Tibial nerve (tissue), 4 donors: Measurements from ENCODE around the gene FFAR4. TPM values are rescaled to one million over a fixed set of nuclear protein-coding genes. Genes with fewer than 3 reads are reported as not detected.

Experiments
- DNase-seq, 2 donors: peaks; one replicate each; pipeline ENCODE4 v3.0.0-alpha.2; 2019; ENCODE audit warnings: low spot score in 2 of 2
- H3K27ac ChIP-seq, 4 donors: fragments of 200-600 bp; sonication (generic) in 3 of 4; one replicate each; pipeline ENCODE4 v1.5.1; 2017 to 2019; ENCODE audit warnings: mild to moderate bottlenecking in 1 of 4
- H3K27me3 ChIP-seq, 2 donors: fragments of 200-600 bp; sonication (generic) in 1 of 2; one replicate each; pipeline versions ENCODE4 v1.5.1 to v1.6.0; 2017 to 2019
- H3K36me3 ChIP-seq, 3 donors: fragments of 200-600 bp; sonication (generic); one replicate each; pipeline ENCODE4 v1.5.1; 2018 to 2019
- H3K4me1 ChIP-seq, 4 donors: fragments of 200-600 bp; sonication (generic) in 3 of 4; one replicate each; pipeline ENCODE4 v1.5.1; 2017 to 2019
- H3K4me3 ChIP-seq, 4 donors: fragments of 200-600 bp; sonication (generic) in 3 of 4; one replicate each; pipeline ENCODE4 v1.5.1; 2017 to 2019; ENCODE audit warnings: mild to moderate bottlenecking in 1 of 4, moderate library complexity in 1 of 4
- H3K9me3 ChIP-seq, 4 donors: fragments of 200-600 bp; sonication (generic) in 3 of 4; one replicate each; pipeline ENCODE4 v1.5.1; 2017 to 2019
- CTCF ChIP-seq, 5 experiments: fragments of 200-600 bp in 3 of 5; fragments of 450-650 bp in 2 of 5; sonication (generic) in 3 of 5; IDR thresholded peaks; one replicate each; pipeline ENCODE4 v1.5.1; 2016 to 2019; ENCODE audit warnings: antibody characterized with exemption in 5 of 5, mild to moderate bottlenecking in 3 of 5, moderate library complexity in 2 of 5
- EP300 ChIP-seq, 2 donors: sonication (generic); formaldehyde crosslinking; IDR thresholded peaks; one replicate each; pipeline ENCODE4 v1.6.1; 2017; ENCODE audit warnings: antibody characterized with exemption in 2 of 2, mild to moderate bottlenecking in 1 of 2
- POLR2A ChIP-seq, 2 donors: fragments of 450-650 bp; IDR thresholded peaks; one replicate each; pipeline ENCODE4 v1.6.1; 2017; ENCODE audit warnings: antibody characterized with exemption in 2 of 2, mild to moderate bottlenecking in 2 of 2, moderate library complexity in 2 of 2
- WGBS, 2 donors: methylation state at CpG; one replicate each; pipeline ENCODE4 v1.1.5; 2018; 5-methylcytosine and 5-hydroxymethylcytosine counted together
- total RNA-seq, 4 donors: library from RNA; depleted of rRNA; stranded (reverse); fragments of >200 nt; gene quantifications; one replicate each; pipeline ENCODE4 v1.1.0, GENCODE V29; 2016

FFAR4 gene
- total RNA-seq, 4 donors from 2014 or later, result 0.39 to 1.5 (median 0.97) TPM

GRCh38 chr10:93604146-93604545, 37.7 kb downstream of the FFAR4 start:
- TF ChIP-seq CTCF (IDR thresholded peaks at IDR 0.05) (no peak), EP300 (IDR thresholded peaks at IDR 0.05) (no peak), POLR2A (IDR thresholded peaks at IDR 0.05) (no peak)
- Histone ChIP-seq H3K9me3 (no peaks in the 10 kb centered on the region), H3K4me3 (no peak overlapping the region), H3K27me3 (peaks cover 0 to 29% of the 10 kb centered on the region in 2 donors), H3K4me1 (peaks cover 0 to 26% (median 6%) of the 10 kb centered on the region in 4 donors), H3K27ac (no peak overlapping the region), H3K36me3 (no peaks in the 10 kb centered on the region)
- WGBS, 2 donors, result 51 to 68% methylated on average over 2 of the region's 2 CpGs
- no peak for DNase-seq

GRCh38 chr10:93608421-93608820, 42.0 kb downstream of the FFAR4 start:
- Histone ChIP-seq H3K27ac (no peak overlapping the region), H3K4me1 (no peaks in the 10 kb centered on the region), H3K9me3 (no peaks in the 10 kb centered on the region), H3K4me3 (no peak overlapping the region), H3K27me3 (peaks cover 0 to 6% of the 10 kb centered on the region in 2 donors), H3K36me3 (no peaks in the 10 kb centered on the region)
- WGBS, 2 donors, result 89 to 93% methylated on average over 3 of the region's 3 CpGs
- TF ChIP-seq POLR2A (IDR thresholded peaks at IDR 0.05) (no peak), CTCF (IDR thresholded peaks at IDR 0.05) (no peak), EP300 (IDR thresholded peaks at IDR 0.05) (no peak)
- no peak for DNase-seq

DNA sequence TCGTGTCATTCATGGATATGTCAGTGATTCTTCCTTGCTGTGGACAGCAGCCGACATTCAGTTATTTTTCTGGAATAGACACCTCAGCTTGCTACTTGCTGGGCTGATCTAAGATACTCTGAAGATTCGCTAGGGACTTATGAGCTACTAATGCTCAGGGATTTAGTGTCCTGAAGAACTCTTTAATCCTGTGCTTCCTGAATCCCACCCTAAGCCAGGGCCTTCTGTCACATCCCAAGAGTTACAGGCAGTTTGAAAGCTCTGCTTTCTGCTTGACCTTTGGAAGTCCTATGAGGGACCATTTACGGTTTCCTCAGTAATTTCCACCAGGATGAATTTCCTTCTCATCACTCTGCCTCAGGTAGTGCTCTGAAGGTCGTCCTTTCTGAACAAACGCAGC, 45.8 kb downstream of the FFAR4 start, which contains the start of gene PDE6C:
Gene PDE6C (plus strand): TSS at position 227 of the 400 bp plus-strand sequence. CDS start 189 bp downstream, outside the sequence.
- Histone ChIP-seq H3K27me3 (no peaks in the 10 kb centered on the region), H3K9me3 (no peaks in the 10 kb centered on the region), H3K36me3 (no peaks in the 10 kb centered on the region), H3K27ac (no peak within 1 kb of the TSS), H3K4me1 (no peaks in the 10 kb centered on the region), H3K4me3 (no peak within 1 kb of the TSS)
- TF ChIP-seq POLR2A (IDR thresholded peaks at IDR 0.05) (no peak), CTCF (IDR thresholded peaks at IDR 0.05) (no peak), EP300 (IDR thresholded peaks at IDR 0.05) (no peak)
- 72 to 75% methylated on average over 6 of the region's 6 CpGs for WGBS, 2 donors
- DNase-seq, result no peak

DNA sequence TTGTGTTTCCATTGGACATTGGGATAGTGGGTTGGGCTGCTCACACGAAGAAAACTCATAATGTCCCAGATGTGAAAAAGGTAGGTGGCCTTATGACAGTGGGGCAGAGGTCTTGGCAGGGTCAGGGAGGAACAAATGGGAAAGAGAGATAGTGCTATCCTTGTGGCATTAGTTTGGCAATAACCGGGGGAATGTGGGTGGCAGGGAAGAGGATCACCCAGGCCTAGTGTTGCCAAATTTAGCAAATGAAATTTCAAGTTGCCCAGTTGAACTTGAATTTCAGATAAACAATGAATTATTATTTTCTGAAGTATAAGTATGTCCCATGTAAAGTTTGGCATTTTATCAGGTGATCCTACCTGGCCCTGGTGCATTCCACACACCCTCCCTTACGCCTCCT, 46.7 kb downstream of the FFAR4 start:
- TF ChIP-seq CTCF (IDR thresholded peaks at IDR 0.05) (no peak), EP300 (IDR thresholded peaks at IDR 0.05) (no peak), POLR2A (IDR thresholded peaks at IDR 0.05) (no peak)
- Histone ChIP-seq H3K9me3 (no peaks in the 10 kb centered on the region), H3K4me3 (no peak overlapping the region), H3K4me1 (no peaks in the 10 kb centered on the region), H3K27ac (no peak overlapping the region), H3K36me3 (no peaks in the 10 kb centered on the region), H3K27me3 (no peaks in the 10 kb centered on the region)
- no peak for DNase-seq
- 73 to 79% methylated on average over 3 of the region's 3 CpGs for WGBS, 2 donors

GRCh38 chr10:93614101-93614825, 47.8 kb downstream of the FFAR4 start:
- no peak for DNase-seq
- Histone ChIP-seq H3K4me1 (no peaks in the 10 kb centered on the region), H3K36me3 (no peaks in the 10 kb centered on the region), H3K27me3 (no peaks in the 10 kb centered on the region), H3K27ac (no peak overlapping the region), H3K4me3 (no peak overlapping the region), H3K9me3 (no peaks in the 10 kb centered on the region)
- TF ChIP-seq EP300 (IDR thresholded peaks at IDR 0.05) (no peak), POLR2A (IDR thresholded peaks at IDR 0.05) (no peak), CTCF (IDR thresholded peaks at IDR 0.05) (no peak)
- WGBS, 2 donors, result 80 to 86% methylated on average over 7 of the region's 7 CpGs
